ENCODE results near the gene TRERF1.

The TRERF1 gene

DNA sequence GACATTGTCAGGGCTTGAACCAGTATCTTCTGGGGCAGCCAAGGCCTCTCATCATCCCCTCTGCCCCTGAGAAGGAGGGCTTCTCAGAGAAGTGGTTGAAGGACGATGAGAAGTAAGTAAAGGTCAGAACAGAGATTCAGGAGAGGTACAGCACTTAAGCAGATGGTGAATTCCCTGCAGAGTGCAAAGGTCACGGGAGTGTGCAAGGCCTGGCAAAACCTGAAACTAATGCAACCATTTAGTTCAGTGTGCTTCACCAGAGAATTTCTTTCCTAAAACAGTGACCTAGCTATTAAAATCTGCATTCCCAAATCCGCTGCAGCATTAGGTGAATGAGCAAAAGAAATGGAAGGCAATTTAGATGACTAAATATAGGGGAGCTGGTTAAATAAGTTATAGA lies 58.4 kb downstream of the TRERF1 start:
- DNase-seq, result no peak

DNA sequence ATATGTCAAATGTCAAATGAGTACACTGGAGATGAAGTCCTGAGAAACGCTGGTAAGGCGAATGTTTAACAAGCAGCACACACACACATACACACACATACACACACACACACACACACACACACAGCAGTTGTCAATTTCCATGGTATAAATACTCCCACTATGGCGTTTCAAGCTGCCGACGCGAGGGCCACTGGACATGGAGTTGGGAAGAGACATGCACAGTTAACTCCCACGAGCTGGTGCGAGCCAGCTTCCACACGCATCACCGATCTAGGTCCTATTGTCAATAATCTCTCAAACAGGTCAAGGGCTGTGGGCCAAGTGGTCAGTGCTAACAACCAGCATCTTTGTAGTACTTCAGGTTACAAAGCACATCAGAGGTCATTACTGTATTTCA lies 58.9 kb downstream of the TRERF1 start:
- no peak for DNase-seq

DNA sequence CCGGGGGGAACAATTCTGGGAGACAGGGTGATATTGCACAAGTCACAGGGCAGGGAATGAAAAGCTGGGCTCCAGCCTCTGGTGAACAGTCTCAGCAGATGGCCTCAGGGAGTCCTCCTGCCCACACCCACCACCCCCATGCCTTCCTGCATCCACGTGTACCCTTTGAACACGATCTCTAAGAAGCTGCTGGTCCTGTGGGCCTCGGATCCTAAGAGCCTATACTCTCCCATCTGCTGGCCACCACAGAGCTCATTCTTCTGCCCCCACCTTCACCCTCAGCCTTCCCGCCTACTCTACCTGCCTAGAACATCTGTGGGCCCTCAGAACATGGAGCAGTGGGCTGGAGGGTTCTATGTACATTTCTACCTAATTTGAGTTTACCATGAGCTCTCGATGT lies 60.3 kb downstream of the TRERF1 start:
- DNase-seq, result no peak

DNA sequence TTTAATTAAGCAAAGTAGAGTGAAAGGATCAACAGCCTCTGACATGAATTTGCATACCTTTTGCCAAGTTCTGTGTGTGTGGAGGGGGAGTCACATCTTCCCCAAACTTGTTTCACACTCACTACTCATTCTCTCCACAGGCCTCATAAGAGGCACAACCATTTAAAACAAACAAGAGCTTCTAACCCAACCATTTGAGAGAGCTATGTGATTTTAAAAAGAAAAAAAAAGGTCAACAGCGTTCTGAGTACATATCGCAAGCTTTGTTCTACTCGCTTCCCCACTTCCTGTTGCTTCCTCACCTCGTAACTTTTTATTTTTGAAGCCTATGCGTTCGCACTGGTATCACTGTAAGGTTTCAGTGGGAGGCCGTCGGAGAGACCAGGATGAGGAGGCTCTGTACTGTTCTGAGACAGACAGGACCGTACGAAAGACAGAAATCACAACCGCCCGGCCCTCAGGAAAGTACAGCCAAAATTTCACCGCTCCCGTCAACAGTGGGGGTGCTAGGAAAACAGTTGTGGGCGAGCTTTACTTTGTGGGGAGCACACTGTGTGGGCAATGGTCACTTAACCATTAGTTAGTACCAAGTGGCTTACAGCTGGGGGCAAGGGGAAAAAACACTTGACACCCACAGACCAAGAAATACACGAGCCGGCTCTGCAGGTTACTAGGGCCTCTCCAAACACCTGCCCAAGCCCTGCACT lies 61.3 kb downstream of the TRERF1 start:
- no peak for DNase-seq

DNA sequence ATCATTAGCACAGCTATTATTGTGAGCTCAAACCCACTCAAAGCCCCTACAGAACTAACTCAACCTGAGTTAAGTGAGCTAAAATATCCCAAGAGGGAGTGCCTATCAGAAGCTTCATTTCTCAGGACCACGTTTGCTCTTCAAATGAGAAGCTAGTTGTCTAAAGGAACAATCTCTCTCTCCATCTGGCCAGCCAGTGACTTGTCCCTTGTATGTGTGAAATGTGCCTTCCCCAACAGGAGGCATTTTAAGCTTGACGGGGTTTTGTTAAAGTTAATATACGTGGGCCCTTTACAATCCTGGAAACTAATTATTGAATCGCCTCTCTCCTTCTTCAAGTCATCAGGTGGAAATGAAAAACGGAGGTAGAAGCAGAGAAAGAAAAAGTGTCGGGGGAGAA lies 62.0 kb downstream of the TRERF1 start:
- no peak for DNase-seq

DNA sequence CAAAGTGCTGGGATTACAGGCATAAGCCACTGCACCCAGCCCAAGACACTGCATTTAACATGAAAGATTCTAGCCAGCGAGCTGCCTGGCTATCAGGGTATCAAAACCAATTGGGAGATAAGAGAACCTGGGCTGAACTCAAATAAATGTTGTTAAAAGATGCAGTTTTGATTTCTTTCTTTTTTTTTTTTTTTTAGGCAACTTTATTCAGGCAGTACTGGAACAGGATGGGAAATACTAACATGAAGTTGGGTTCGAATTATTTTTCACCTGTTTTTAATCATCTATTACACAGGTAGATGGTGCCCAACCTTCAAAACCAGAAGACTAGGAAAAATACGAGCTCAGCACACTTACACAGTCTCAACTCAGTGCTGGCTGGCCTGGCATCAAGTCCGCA lies 63.7 kb downstream of the TRERF1 start:
- DNase-seq, result no peak

DNA sequence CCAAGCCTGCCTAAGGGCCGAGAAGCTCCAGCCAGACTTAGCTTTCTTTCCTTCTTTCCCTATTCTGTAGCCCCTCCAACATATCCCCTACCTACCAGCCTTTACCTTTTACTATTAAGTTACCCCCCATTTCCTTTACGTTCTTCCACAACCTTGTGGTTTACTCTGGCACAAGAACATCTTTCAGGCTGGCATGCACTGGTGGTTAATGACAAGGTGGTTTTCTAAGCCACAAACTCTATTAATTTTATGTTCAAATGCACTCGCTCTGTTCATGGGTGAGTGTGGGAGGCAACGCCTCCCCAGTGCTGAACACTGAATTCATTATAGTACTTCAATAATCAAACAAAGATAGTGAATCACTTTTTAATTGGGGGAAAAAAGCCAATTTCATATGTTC lies 64.4 kb downstream of the TRERF1 start:
- no peak for DNase-seq

DNA sequence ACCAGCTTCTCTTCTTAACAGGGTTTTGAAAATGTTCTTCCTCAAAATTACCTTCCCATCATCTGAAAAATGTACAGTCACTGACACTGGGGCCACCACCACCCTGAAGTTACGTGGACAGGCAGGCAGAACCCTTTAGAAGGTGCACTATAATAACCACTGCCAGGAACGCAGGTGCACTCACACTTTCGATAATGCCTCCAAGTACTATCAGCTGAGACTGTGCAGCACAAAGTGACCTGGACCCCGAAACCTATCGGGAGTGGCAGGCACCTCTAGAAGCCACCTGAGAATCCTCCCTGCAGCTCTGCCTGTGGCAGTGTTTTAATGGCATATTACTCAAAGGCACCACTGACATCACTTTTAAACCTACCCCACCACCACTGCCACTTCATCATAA lies 66.4 kb downstream of the TRERF1 start:
- DNase-seq, result no peak

DNA sequence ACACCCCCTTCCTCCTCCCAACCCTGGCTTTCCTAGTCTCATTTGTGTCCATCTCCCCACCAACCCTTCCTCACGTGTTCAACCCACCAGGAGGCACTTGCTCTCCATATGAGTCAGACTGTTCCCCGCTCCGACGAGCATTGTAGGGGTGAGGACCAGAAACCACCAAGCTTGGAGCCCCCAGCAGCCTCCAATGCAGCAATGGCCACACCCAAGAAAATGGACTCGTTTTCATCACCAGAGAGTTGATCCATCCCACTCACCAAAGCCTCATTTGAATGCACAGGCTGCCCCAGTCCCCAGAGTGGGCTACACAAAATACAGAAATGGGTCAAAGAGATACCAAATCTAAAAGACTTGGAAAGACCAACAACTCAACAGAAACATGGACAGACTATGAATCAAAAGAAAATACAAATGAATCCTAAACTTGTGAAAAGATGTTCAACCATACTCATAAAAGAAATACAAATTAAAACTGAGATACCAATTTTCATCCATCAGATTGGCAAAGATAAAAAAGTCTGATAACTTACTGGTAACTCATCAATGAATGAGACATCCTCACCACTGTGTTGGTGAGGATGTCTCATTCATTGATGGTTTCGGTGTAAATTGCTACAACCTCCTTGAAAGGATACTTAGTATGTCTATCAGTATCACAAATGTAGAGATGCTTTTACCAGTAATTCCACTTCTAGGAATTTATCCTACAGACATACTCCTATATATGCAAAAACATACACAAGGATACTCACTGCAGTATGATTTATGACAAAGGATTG lies 68.1 kb downstream of the TRERF1 start:
- no peak for DNase-seq

DNA sequence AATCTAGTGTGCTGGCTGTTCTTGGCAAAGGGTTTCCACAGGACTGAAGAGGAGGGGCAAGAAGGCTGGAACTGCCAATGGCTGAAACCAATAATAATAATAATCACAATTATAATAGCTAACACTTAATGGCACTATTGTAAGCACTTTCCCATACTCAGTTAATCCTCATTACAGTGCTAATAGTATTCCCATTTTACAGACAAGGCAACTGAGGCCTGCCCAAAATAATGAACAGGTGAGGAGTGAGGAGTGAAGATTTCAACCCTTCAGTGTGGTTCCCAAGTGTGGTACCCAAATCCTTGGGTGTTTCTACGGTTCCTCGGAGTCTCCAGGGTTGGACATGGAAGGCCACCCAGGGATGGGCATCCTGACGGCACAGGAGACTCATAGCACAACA lies 69.9 kb downstream of the TRERF1 start:
- no peak for DNase-seq

DNA sequence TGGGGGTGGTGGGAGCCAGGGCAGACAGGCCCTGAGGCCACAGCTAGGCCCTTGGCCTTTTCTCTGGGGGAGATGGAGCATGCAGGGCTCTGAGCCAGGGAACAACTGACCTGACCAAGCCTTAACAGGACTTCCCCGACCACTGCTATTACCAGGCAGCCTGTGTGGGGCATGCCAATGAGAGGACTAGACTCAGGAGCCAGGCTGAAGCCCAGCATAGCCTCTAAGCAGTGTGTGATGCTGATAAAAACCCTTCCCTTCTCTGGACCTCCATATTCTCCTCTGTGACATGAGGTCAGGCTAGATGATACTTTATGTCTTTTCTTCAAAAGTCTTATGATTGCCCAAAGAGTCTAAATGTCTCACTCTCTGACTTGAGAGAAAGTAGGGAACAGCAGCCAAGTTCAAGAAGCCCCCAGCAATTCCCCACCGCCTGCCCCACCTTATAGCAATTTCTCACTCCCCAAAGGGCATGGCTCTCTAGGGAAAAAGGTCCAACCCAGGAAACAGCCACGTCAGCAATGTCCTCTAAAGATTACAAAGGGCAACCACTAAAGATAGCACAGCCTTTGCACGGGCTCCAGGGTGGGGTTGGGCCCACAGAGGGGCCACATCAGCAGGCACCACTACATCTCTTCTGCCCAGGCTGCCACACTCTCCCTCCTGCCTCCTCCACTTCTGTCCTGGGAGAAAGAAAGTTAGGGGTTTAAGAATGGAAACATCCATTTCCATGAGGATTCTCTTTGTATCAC lies 71.3 kb downstream of the TRERF1 start:
- DNase-seq, result no peak

DNA sequence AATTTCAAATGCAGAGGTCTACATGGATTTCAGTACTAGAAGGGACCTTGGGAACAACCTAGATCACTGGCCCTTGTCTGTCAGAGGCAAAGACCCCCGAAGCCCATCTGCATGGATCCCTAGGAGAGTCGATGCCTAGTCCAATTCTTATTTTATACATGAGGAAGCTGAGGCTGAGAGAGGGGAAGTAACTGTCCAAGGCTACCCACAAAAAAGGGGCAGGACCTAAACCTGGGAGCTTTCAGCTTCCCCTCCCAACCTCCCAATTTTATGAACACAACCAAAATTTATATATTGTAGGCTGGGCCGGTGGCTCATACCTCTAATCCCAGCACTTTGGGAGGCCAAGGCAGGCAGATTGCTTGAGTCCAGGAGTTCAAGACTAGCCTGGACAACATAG lies 73.2 kb downstream of the TRERF1 start:
- DNase-seq, result no peak

DNA sequence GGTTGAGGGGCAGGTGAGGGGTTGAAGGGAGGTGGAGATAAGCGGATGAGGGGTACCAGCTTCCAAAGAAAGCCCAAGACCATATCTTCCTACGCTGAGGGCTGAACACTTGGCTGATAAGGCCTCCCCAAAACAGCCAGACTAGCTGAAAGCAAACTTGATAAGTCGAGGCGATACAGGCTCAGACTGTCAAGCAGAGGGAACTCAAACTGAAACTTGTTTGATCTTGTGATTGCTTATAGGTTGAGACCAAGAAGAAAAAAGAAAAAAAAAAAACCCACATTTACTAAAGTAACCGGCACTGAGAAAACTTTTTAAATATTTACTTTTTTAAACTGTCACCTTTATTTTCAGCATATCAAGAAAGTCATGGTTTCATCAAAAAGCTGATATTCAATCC lies 73.6 kb downstream of the TRERF1 start:
- no peak for DNase-seq

DNA sequence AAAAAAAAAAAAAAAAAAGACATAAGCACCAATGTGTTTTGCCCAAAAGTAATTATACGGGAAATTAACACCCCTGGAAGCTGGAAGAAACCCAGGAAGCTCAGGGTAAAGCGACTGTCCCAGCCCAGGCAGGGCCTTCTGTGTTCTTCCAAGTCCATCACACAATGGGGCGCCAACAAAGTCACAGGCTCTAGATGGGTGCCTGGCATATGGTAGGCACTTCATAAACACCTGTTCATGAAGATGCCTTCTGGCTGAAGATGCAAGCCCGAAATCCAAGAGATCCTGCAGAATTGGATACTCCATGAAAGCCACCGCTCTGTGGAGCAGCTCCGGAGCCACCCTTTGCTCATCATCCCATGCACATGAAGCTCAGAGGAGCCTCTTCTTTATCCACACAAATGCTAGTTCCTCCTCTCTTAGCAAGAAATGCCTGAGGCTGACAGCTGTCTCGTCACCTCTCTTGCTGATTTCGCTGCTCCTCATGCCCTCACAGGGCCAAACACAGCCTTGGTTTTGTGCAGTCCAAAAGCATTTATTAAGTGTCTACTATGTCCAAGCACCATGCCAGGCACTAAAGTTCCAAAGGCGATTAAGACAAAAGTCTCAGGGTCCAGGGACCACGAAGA lies 76.6 kb downstream of the TRERF1 start:
- no peak for DNase-seq

DNA sequence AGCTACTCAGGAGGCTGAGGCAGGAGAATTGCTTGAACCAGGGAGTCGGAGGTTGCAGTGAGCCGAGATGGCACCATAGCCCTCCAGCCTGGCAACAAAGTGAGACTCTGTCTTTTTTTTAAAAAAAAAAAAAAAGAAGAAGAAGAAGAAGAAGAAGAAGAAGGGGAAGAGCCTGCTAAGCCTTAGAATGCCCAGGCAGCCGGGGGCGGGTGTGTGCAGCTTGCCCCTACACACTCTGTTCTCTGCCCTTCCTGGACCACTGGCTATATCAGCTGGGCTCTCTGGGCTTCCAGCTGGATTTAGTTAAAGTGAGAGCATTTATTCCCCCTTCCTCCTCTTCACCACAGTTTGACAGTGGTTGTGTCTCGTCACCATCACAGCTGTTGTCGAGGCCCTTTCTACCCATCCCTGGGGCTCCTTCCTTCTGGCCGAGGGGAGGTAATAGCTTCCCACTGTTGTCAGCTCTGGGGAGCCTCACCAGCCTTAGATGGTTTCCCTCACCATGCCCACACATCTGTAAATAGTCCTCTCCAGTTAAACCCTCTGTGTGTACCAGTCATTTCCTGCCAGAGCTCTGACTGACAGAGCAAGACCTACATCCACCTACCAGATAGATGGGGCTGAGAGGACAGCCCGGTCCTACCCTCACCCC lies 77.6 kb downstream of the TRERF1 start:
- no peak for DNase-seq

DNA sequence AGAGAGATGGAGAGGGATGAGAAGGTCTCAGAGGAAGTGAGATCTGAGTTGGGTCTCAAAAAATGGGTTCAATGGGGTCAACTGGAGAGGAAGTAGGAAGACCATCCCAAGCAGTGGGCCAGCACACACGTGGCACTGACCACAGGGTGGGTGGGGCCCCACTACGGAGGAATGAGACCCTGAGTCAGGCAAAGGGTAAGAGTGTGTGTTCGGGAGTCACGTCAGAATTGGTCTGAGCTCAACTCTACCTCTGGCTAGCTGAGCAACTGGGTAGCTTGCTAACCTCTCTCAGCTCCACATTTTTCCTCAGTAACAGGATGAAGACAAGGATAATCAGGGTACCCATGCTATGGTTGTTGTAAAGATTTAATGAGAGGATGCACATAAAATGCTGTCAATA lies 79.0 kb downstream of the TRERF1 start:
- no peak for DNase-seq

DNA sequence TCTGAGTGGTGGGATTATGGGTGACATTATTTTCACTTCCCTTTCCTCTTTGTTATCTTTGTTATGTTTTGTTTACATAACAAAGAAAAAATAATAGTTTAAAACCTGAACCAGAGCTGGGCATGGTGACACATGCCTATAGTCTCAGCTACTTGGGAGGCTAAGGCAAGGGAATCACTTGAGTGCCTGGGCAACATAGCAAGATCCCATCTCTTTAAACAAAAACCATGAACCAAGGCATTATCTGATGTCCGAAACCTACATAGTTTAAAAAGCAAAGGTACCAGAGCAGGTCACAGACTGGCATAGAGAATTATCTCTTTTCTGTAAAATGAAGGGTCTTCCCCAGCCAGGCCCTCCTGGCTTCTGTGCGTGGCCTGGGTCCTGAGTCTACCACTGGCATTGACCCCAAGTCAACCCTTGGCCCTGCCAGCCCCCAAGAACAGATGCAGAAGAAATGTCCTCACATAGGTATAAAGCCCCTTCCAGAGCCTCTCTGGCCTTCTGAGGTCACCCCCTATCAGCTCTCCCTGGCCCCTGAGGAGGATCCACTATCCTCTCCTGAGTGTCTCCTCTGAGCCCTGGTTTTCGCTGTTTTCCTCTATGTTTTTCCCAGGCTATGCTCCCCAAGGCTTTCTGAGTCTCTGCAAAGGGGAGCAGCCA lies 81.3 kb downstream of the TRERF1 start:
- no peak for DNase-seq

DNA sequence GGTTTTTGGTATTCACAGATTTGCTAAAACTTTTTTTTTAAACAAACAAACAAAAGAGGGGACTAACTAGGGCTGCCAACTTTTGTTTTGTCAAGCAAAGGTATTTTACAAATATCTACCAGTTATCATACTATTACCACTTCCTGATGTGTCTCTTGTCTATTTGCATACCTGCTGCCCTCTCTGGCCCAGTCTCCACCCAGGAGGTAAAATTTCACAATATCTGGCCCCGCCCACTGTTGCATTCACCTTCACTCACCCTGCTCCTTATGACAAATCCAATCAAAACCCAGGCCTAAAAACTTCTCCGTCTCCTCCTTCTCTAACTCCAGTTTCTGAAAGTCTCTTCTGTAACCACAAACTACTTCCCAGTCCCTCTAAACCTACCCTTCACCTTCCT lies 82.2 kb downstream of the TRERF1 start:
- no peak for DNase-seq

DNA sequence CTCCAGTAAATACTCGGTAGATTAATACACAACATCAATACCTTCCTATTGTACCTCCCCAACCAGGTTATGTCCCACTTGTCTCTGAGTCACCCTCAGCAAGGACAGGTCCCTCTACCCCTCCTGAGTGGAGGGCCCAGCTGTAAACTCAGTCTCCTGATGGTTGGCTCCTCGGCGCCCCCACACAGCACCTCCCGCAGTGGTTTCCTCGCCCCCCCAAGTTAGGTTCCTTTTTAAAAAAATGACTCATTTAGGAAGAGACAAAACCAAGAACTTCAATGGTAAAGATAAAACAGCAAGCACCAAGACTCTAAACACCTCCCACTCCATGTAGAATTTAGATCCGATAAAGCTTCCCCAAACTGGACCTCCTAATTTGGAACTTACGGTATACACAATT lies 83.5 kb downstream of the TRERF1 start:
- no peak for DNase-seq

DNA sequence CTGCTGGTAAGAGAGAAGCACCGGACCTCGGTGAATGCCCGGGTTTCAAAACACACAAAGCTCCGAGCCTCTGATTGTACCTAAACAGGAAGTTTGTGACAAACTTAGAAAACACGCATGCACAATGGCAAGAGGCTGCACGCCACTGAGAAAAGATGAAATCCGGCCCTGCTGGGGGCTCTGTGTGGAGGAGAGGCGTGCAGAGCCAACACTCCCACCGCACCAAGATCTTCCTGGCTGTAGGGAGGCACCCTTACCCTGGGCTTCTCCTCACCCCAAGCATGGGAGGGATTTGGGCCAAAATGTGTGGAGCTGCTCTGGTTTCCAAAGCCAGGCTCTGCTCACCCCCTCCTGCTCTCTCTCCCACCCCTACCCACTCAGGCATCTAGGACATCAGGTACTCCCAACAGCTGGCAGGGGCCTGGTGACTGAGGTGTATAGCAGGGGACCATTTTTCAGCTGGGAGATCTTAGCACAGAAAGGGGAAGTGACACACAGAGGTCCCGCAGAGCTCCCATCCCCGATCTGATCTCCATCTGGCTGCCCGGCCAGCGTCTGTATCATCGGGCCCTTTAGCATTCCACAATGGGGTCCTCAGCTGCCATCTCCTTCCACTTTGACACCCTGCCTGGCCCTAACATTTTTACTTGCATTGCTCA lies 84.2 kb downstream of the TRERF1 start:
- no peak for DNase-seq

DNA sequence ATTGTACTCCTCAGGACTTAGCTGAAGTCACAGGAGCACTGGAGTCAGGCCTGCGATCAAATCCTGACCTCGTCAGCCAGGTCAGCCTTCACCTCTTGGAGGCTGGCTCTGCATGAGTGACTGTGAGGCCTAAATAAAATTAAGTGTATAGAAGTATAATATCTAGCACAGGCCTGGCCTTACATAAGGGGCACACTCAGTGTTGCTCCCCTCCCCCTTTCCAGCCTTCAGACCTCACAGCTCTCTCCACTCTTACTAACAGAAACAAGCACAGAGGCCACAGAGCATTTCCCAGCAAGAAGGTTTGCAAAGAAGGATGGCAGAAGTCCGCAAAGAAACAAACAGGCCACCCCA lies 84.8 kb downstream of the TRERF1 start:
- no peak for DNase-seq
